Measurements from ENCODE around the gene MIEF1. TPM values are rescaled to one million over a fixed set of nuclear protein-coding genes. Genes with fewer than 3 reads are reported as not detected.

The MIEF1 gene
- total and polyA plus RNA-seq, 2 of the 8 experiments (the other 6 are each of a cell fraction or from before 2014, with no cell fraction given), result 16.8 to 32.7 TPM

DNA sequence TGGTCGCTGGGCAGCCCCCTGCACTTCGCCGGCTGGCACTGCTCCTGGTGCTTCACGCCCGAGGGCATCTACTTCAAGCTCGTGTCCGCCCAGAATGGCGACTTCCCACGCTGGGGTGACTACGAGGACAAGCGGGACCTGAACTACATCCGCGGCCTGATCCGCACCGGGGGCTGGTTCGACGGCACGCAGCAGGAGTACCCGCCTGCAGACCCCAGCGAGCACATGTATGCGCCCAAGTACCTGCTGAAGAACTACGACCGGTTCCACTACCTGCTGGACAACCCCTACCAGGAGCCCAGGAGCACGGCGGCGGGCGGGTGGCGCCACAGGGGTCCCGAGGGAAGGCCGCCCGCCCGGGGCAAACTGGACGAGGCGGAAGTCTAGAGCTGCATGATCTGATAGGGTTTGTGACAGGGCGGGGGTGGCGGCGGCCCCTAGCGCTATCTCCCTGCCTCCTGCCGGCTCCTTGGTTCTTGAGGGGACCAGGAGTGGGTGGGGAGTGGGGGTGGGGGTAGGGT is 13.5 kb upstream of the MIEF1 start:
- H3K9me3 ChIP-seq (ENCODE audit: insufficient read depth in 2 of 2, low read depth in 1 of 2, low read length in 1 of 2), result no peaks in the 10 kb centered on the region
- H4K20me1 ChIP-seq (replicated peaks in 1 of 2; ENCODE audit: control insufficient read depth in 1 of 2, insufficient read depth in 2 of 2, low read length in 2 of 2), result peaks cover 0 to 3% of the 10 kb centered on the region in 2 experiments
- no peak overlapping the region for H2BK120ac ChIP-seq (replicated peaks; ENCODE audit: low read depth, low read length)
- no peak overlapping the region for H2BK20ac ChIP-seq (ENCODE audit: low read length)
- H3K4me1 ChIP-seq (replicated peaks in 1 of 4; ENCODE audit: control insufficient read depth in 3 of 4, insufficient read depth in 4 of 4, low read length in 3 of 4), result peaks cover 0 to 6% (median 4%) of the 10 kb centered on the region in 4 experiments; a peak in 4 of 7 replicates
- H3K14ac ChIP-seq (ENCODE audit: insufficient read length), result no peak overlapping the region
- no peak overlapping the region for H2BK12ac ChIP-seq (ENCODE audit: low read depth, low read length)
- H4K5ac ChIP-seq (ENCODE audit: insufficient read length, low read depth, low read length), result no peak overlapping the region
- no peak overlapping the region for H3K4ac ChIP-seq (replicated peaks; ENCODE audit: insufficient read length, low read depth, low read length)
- CTCF ChIA-PET (ENCODE audit: partially characterized antibody), result interaction anchor here (1.0 to 19.7 kb wide), 6 partner anchors 9 to 60 kb away, joined by 3 to 361 read pairs (median 6); partner anchors contain the start of gene RPS19BP1
- H3K79me2 ChIP-seq (ENCODE audit: control insufficient read depth in 1 of 2, insufficient read depth in 2 of 2, low read length in 2 of 2), result no peaks in the 10 kb centered on the region
- no peak overlapping the region for H3K9ac ChIP-seq (replicated peaks in 1 of 4; ENCODE audit: extremely low read depth in 1 of 4, low read depth in 3 of 4, low read length in 3 of 4)
- no peak overlapping the region for H3K18ac ChIP-seq (ENCODE audit: extremely low read depth, low read length)
- DNase-seq (ENCODE audit: low read depth in 1 of 2, low spot score in 2 of 2) (no peak), FAIRE-seq (no peak)
- no peak overlapping the region for H3K27ac ChIP-seq (ENCODE audit: low read depth, low read length)
- no peak overlapping the region for H2AK5ac ChIP-seq (ENCODE audit: low read depth, low read length)
- H3K56ac ChIP-seq (replicated peaks; ENCODE audit: insufficient read length, low read depth, low read length), result no peak overlapping the region
- H3K4me3 ChIP-seq (ENCODE audit: extremely low read depth in 1 of 4, insufficient read depth in 2 of 4, low read depth in 3 of 4, low read length in 4 of 4), result no peak overlapping the region
- H3K23me2 ChIP-seq (ENCODE audit: low read depth, low read length), result no peaks in the 10 kb centered on the region
- no peak overlapping the region for H4K8ac ChIP-seq (ENCODE audit: extremely low read depth, insufficient read depth, low read length)
- no peak overlapping the region for H3K23ac ChIP-seq (ENCODE audit: insufficient read length)
- no peaks in the 10 kb centered on the region for H3K79me1 ChIP-seq (ENCODE audit: low read depth, low read length)
- no peak overlapping the region for H3K4me2 ChIP-seq (ENCODE audit: insufficient read depth in 1 of 2, low read depth in 2 of 2, low read length in 2 of 2)
- H4K91ac ChIP-seq (replicated peaks; ENCODE audit: insufficient read length, low read length), result no peak overlapping the region
- 92% methylated on average over 29 of the region's 39 CpGs; no CpG with 5 or more reads in 1 of the 2 experiments for WGBS, 2 experiments (ENCODE audit: extremely low coverage in 1 of 2, insufficient coverage in 1 of 2, insufficient read length in 1 of 2, insufficient replicate concordance in 2 of 2, low coverage in 1 of 2, low lambda C conversion rate in 2 of 2, missing lambda C conversion rate in 1 of 2)
- H2BK5ac ChIP-seq (ENCODE audit: low read depth, low read length), result no peak overlapping the region
- H2BK15ac ChIP-seq (ENCODE audit: low read length), result no peak overlapping the region
- H3K27me3 ChIP-seq (replicated peaks in 1 of 4; ENCODE audit: control insufficient read depth in 3 of 4, extremely low read depth in 1 of 4, insufficient read depth in 3 of 4, low read length in 3 of 4), result peaks cover 0 to under 1% (median 0%) of the 10 kb centered on the region in 4 experiments; a peak in 1 of 7 replicates
- POLR2A ChIA-PET (ENCODE audit: partially characterized antibody), result interaction anchor here (1.7 to 7.0 kb wide), 2 partner anchors 20 to 34 kb away, joined by 5 to 83 read pairs; partner anchors contain the start of gene ATF4
- no peaks in the 10 kb centered on the region for H3K36me3 ChIP-seq (ENCODE audit: control insufficient read depth in 2 of 4, insufficient read depth in 4 of 4, low read length in 3 of 4)
- TF ChIP-seq KDM1A (IDR thresholded peaks at IDR 0.05; ENCODE audit: borderline replicate concordance, low read length), result no peak
- no peak for TF ChIP-seq GABPA (IDR thresholded peaks at IDR 0.05; ENCODE audit: borderline replicate concordance, insufficient read depth, low read length)
- no peak for TF ChIP-seq SIX5 (IDR thresholded peaks at IDR 0.05; ENCODE audit: low read depth, low read length)
- no peak for TF ChIP-seq TBP (IDR thresholded peaks at IDR 0.05; ENCODE audit: low read depth, low read length)
- no peak for TF ChIP-seq RFX5 (IDR thresholded peaks at IDR 0.05; ENCODE audit: borderline replicate concordance, low read depth, low read length)
- no peak for TF ChIP-seq YY1 (IDR thresholded peaks at IDR 0.05; ENCODE audit: low read depth, low read length)
- TF ChIP-seq ZNF274 (IDR thresholded peaks at IDR 0.05; ENCODE audit: borderline replicate concordance, extremely low read depth, low read length), result no peak
- no peak overlapping the region for H2AFZ ChIP-seq (ENCODE audit: low read length)
